DOHH2 (cell line): ENCODE data around the gene ZNF580.

ENCODE experiments used
- H3F3A ChIP-seq: fragments of 200-600 bp; sonication (generic), shearing (Covaris generic); 2 replicates; pipeline ENCODE4 v1.6.0; 2016; ENCODE audit warnings: antibody characterized with exemption, mild to moderate bottlenecking; ENCODE audit not compliant: control insufficient read depth, insufficient read depth
- H3K27ac ChIP-seq: fragments of 200-600 bp; sonication (generic); 2 replicates; pipeline ENCODE4 v1.5.1; 2014; ENCODE audit warnings: low read depth, mild to moderate bottlenecking, low read length, moderate library complexity
- H3K27me3 ChIP-seq: fragments of 200-600 bp; sonication (generic); 2 replicates; pipeline ENCODE4 v1.6.1; 2014; ENCODE audit warnings: mild to moderate bottlenecking, low read length, mixed read lengths; ENCODE audit not compliant: control insufficient read depth
- H3K36me3 ChIP-seq: fragments of 200-600 bp; sonication (generic); 2 replicates; pipeline ENCODE4 v1.6.1; 2014; ENCODE audit warnings: mild to moderate bottlenecking, low read length, moderate library complexity, mixed read lengths; ENCODE audit not compliant: control insufficient read depth
- H3K4me1 ChIP-seq: fragments of 200-600 bp; sonication (generic); 2 replicates; pipeline ENCODE4 v1.6.1; 2014; ENCODE audit warnings: mild to moderate bottlenecking, low read length, mixed read lengths; ENCODE audit not compliant: control insufficient read depth
- H3K4me2 ChIP-seq: fragments of 200-600 bp; sonication (generic); 2 replicates; pipeline ENCODE4 v1.6.0; 2014; ENCODE audit warnings: mild to moderate bottlenecking, low read length, moderate library complexity
- H3K4me3 ChIP-seq: fragments of 200-600 bp; sonication (generic); 2 replicates; pipeline ENCODE4 v1.5.1; 2014; ENCODE audit warnings: mild to moderate bottlenecking, low read length, mixed read lengths
- H3K79me2 ChIP-seq: fragments of 200-600 bp; sonication (generic); 2 replicates; pipeline ENCODE4 v1.6.1; 2014; ENCODE audit warnings: mild to moderate bottlenecking, low read length, mixed read lengths; ENCODE audit not compliant: control insufficient read depth
- H3K9me2 ChIP-seq: fragments of 200-600 bp; sonication (generic); replicated peaks from 2 replicates; pipeline ENCODE4 v1.6.1; 2014; ENCODE audit warnings: mild to moderate bottlenecking, low read length, mixed read lengths; ENCODE audit not compliant: control insufficient read depth
- H3K9me3 ChIP-seq: fragments of 200-600 bp; sonication (generic); 2 replicates; pipeline ENCODE4 v1.6.1; 2014; ENCODE audit warnings: antibody characterized with exemption, low read length, mixed read lengths; ENCODE audit not compliant: control insufficient read depth, insufficient read depth
- H4K20me1 ChIP-seq: fragments of 200-600 bp; sonication (generic); 2 replicates; pipeline ENCODE4 v1.6.0; 2014; ENCODE audit warnings: low read depth, mild to moderate bottlenecking, antibody characterized with exemption, low read length, moderate library complexity; ENCODE audit not compliant: control insufficient read depth, insufficient read depth
- EZH2phosphoT487 ChIP-seq: fragments of 200-600 bp; sonication (generic); IDR thresholded peaks from 2 replicates; pipeline ENCODE4 v1.6.1; 2017; ENCODE audit warnings: borderline replicate concordance, mild to moderate bottlenecking, antibody characterized with exemption, low read length, moderate library complexity, mixed read lengths
- TF ChIP-seq, protein P1 (sequence below): fragments of 200-600 bp; sonication (generic); IDR thresholded peaks from one replicate; pipeline ENCODE4 v1.5.1; 2014; ENCODE audit warnings: antibody characterized with exemption, mild to moderate bottlenecking, low read depth, low read length; ENCODE audit not compliant: poor library complexity, severe bottlenecking

ZNF580 gene

DNA sequence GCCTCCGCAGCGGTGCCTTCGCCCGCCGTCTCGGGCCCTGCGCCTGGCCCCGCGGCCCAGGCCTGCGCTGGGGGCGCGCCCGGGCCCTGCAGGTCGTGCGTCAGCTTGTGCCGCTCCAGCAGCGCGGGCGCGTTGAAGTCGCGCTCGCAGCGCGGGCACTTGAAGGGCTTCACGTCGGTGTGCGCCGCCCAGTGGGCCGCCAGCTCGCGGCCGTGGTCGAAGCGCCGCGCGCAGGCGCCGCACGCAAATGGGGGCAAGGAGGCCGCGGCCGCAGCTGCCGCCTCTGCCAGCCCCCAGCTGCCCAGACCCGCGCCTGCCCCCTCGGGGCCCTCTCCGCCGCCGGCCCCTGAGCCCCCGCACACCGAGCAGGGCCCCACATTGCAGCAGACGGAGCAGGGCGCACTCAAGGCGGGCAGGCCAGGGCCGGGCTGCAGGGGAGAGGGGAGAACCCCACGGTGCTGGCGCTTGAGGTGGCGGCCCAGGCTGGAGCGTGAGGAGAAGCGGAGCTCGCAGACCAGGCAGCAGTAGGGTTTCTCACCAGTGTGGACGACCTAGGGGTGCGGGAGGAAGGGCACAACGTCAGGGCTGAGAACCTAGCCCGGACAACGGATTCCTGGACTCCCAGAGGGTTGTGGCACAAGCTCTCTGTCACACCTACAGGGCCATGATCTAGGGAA lies 47.6 kb upstream of the ZNF580 start:
- Histone ChIP-seq H3K27me3 (no peaks in the 10 kb centered on the region), H3K9me2 (no peaks in the 10 kb centered on the region), H3K4me1 (peaks cover 3% of the 10 kb centered on the region), H3K4me3 (no peak overlapping the region), H3K79me2 (peaks cover 5% of the 10 kb centered on the region), H4K20me1 (no peaks in the 10 kb centered on the region), H3K27ac (no peak overlapping the region), H3K4me2 (no peak overlapping the region), H3F3A (no peaks in the 10 kb centered on the region), H3K36me3 (peaks cover 33% of the 10 kb centered on the region), H3K9me3 (no peaks in the 10 kb centered on the region)
- TF ChIP-seq, protein P1, sequence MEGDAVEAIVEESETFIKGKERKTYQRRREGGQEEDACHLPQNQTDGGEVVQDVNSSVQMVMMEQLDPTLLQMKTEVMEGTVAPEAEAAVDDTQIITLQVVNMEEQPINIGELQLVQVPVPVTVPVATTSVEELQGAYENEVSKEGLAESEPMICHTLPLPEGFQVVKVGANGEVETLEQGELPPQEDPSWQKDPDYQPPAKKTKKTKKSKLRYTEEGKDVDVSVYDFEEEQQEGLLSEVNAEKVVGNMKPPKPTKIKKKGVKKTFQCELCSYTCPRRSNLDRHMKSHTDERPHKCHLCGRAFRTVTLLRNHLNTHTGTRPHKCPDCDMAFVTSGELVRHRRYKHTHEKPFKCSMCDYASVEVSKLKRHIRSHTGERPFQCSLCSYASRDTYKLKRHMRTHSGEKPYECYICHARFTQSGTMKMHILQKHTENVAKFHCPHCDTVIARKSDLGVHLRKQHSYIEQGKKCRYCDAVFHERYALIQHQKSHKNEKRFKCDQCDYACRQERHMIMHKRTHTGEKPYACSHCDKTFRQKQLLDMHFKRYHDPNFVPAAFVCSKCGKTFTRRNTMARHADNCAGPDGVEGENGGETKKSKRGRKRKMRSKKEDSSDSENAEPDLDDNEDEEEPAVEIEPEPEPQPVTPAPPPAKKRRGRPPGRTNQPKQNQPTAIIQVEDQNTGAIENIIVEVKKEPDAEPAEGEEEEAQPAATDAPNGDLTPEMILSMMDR = no peak
- TF ChIP-seq EZH2phosphoT487 = no peak

DNA sequence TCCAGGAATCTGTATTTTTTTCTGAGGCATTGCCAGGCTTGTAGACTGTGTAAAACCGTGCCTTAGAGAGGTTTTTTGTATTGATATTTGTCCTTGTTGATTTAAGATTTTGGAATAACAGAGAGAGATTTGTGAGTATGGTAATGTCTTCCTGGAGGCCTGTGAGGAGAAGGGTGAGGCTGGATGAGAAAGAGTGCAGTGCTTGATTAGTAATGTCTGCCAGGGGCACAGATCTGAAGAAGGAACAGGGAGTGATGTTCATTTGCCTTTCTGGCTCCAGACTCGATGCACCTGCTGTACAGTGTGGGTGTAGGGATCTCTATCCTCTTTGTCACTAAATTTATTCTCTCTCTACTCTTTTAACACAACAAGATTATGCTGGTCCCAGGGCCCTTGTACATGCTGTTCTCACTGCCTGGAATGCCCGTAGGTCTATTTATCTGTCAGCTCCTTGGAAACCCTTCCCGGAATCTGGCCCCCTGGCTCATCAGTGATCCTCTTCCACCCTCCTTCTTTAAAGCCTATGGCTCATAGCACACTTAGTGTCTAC lies 45.7 kb upstream of the ZNF580 start:
- TF ChIP-seq, protein P1 = no peak
- TF ChIP-seq EZH2phosphoT487 = no peak
- peaks cover 9% of the 10 kb centered on the region for H3K4me1 ChIP-seq

DNA sequence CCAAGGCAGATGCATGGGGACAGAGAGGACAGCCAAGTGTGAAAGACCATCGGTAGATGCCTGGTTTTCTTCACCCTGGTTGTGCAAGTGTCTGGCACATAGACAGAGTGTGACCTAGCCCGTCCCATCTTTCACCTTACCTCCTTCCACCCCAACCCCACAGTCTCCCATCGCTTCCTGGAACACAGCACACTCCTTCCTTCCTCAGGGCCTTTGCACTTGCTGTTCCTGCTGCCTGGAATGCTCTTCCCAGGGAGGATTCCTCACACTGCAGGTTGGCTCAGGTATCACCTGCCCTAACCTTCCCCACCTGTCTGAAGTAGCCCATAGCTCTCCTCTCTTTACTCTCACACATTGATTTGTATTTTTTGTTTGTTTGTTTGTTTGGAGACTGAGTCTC lies 44.5 kb upstream of the ZNF580 start:
- peaks cover 33% of the 10 kb centered on the region for H3K36me3 ChIP-seq
- H3K27ac ChIP-seq = no peak overlapping the region
- TF ChIP-seq, protein P1 = no peak
- TF ChIP-seq EZH2phosphoT487 = no peak
- peaks cover 17% of the 10 kb centered on the region for H3K4me1 ChIP-seq
- no peaks in the 10 kb centered on the region for H3K27me3 ChIP-seq
- no peaks in the 10 kb centered on the region for H3K9me2 ChIP-seq
- H3K9me3 ChIP-seq = no peaks in the 10 kb centered on the region
- no peaks in the 10 kb centered on the region for H4K20me1 ChIP-seq
- no peak overlapping the region for H3K4me2 ChIP-seq
- H3K4me3 ChIP-seq = no peak overlapping the region
- peaks cover 5% of the 10 kb centered on the region for H3F3A ChIP-seq
- peaks cover 9% of the 10 kb centered on the region for H3K79me2 ChIP-seq

More for the DNA sequence above, 45.7 kb upstream of the ZNF580 start:
- H3F3A ChIP-seq = no peaks in the 10 kb centered on the region
- no peak overlapping the region for H3K27ac ChIP-seq
- no peaks in the 10 kb centered on the region for H3K9me2 ChIP-seq
- H3K79me2 ChIP-seq = peaks cover 9% of the 10 kb centered on the region
- H3K4me2 ChIP-seq = no peak overlapping the region
- H3K9me3 ChIP-seq = no peaks in the 10 kb centered on the region
- no peaks in the 10 kb centered on the region for H3K27me3 ChIP-seq
- H3K36me3 ChIP-seq = peaks cover 33% of the 10 kb centered on the region
- no peak overlapping the region for H3K4me3 ChIP-seq
- no peaks in the 10 kb centered on the region for H4K20me1 ChIP-seq
